DOHH2 (cell line): ENCODE data around the gene INSC.

Source experiments
- EZH2phosphoT487 ChIP-seq: fragments of 200-600 bp; sonication (generic); IDR thresholded peaks from 2 replicates; pipeline ENCODE4 v1.6.1; 2017; ENCODE audit warnings: borderline replicate concordance, mild to moderate bottlenecking, antibody characterized with exemption, low read length, moderate library complexity, mixed read lengths
- TF ChIP-seq, protein P1 (sequence below): fragments of 200-600 bp; sonication (generic); IDR thresholded peaks from one replicate; pipeline ENCODE4 v1.5.1; 2014; ENCODE audit warnings: antibody characterized with exemption, mild to moderate bottlenecking, low read depth, low read length; ENCODE audit not compliant: poor library complexity, severe bottlenecking

DNA sequence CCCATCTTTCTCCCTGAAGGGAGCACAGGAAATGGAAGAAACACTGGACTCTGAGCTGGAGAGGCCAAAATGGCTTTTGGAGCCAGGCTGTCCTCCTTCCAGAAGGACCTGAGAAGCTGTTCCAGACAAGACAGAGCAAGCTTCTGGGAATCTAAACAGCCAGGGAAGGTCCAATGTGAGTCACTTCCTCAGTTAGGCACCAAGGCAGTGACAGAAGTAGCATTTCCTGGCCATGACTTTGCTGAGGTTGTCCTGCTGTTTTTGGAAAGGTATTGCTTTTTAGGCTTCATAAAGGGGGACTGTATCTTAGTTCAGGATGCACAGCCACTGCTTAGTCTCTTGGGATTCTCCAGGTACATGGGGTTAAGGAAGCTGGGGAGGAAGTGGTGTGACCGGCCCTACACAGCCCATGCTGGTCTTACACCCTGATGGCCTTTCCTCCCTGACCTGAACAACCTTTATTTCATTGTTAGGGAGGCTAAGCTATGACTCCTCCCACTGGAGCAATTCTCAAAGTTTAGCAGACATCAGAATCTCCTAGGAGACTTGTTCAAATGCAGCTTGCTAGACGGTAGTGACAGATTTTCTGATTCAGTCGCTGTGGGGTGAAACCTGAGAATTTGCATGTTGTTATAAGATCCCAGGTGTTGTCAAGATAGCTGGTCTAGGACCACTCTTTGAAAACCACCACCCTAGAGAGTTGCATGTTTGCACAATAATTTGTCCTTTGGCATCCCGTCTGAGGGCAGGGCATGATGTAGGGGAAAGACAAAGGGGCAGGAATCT is 6.8 kb upstream of the INSC start:
- TF ChIP-seq, protein P1, sequence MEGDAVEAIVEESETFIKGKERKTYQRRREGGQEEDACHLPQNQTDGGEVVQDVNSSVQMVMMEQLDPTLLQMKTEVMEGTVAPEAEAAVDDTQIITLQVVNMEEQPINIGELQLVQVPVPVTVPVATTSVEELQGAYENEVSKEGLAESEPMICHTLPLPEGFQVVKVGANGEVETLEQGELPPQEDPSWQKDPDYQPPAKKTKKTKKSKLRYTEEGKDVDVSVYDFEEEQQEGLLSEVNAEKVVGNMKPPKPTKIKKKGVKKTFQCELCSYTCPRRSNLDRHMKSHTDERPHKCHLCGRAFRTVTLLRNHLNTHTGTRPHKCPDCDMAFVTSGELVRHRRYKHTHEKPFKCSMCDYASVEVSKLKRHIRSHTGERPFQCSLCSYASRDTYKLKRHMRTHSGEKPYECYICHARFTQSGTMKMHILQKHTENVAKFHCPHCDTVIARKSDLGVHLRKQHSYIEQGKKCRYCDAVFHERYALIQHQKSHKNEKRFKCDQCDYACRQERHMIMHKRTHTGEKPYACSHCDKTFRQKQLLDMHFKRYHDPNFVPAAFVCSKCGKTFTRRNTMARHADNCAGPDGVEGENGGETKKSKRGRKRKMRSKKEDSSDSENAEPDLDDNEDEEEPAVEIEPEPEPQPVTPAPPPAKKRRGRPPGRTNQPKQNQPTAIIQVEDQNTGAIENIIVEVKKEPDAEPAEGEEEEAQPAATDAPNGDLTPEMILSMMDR, result no peak
- TF ChIP-seq EZH2phosphoT487, result no peak
